IMR-90 (cell line): ENCODE data around the gene ENPP7. TPM values are rescaled to one million over a fixed set of nuclear protein-coding genes. Genes with fewer than 3 reads are reported as not detected.

Experiments used
- ATAC-seq: fragments of 200-7000 bp; cut with Tn5 transposase; 2 replicates; pipeline ENCODE4 v1.9.1; 2020; ENCODE audit warnings: low read depth, mild to moderate bottlenecking, moderate library complexity
- BruUV-seq: library from RNA; stranded (reverse); fragments of 400-500 nt; replicated peaks from 2 replicates; lab custom pipeline; 2021; lab: Mats Ljungman, UMichigan
- CTCF ChIA-PET: fragments of 300-600 bp; formaldehyde crosslinking; extraction: SDS; loops from one replicate; lab custom pipeline; 2021; ENCODE audit warnings: antibody characterized with exemption; lab: Yijun Ruan, JAX
- POLR2A ChIA-PET: fragments of 300-600 bp; sonication (Branson Sonifier 250); formaldehyde crosslinking; loops from one replicate; lab custom pipeline; 2022; ENCODE audit warnings: antibody characterized with exemption; ENCODE audit not compliant: unreplicated experiment; lab: Charles Lee
- DNase-seq: peaks from one replicate; pipeline ENCODE4 v3.0.0; 2013
- H2AFZ ChIP-seq: replicated peaks from 2 replicates; pipeline ENCODE3; 2013; ENCODE audit warnings: low read length, mild to moderate bottlenecking; ENCODE audit not compliant: poor library complexity
- H2AK5ac ChIP-seq: 2 replicates; pipeline ENCODE4 v1.6.1; 2013; ENCODE audit warnings: low read depth, low read length, inconsistent platforms
- H2AK9ac ChIP-seq: replicated peaks from 2 replicates; pipeline ENCODE3; 2013; ENCODE audit warnings: mild to moderate bottlenecking, low read depth, low read length, moderate library complexity; ENCODE audit not compliant: poor library complexity
- H2BK120ac ChIP-seq: 2 replicates; pipeline ENCODE4 v1.6.1; 2013; ENCODE audit warnings: low read depth, low read length, inconsistent platforms
- H2BK15ac ChIP-seq: 3 replicates; pipeline ENCODE4 v1.6.1; 2013; ENCODE audit warnings: low read depth, low read length, inconsistent platforms
- H2BK20ac ChIP-seq: 2 replicates; pipeline ENCODE4 v1.6.1; 2013; ENCODE audit warnings: low read depth, mild to moderate bottlenecking, inconsistent platforms, low read length, moderate library complexity
- H2BK5ac ChIP-seq: 2 replicates; pipeline ENCODE4 v1.6.1; 2013; ENCODE audit warnings: mild to moderate bottlenecking, low read depth, low read length, inconsistent platforms; ENCODE audit not compliant: poor library complexity, severe bottlenecking
- H3K14ac ChIP-seq: replicated peaks from 2 replicates; pipeline ENCODE4 v1.6.1; 2013; ENCODE audit warnings: low read depth, low read length, inconsistent platforms
- H3K18ac ChIP-seq: 2 replicates; pipeline ENCODE4 v1.6.1; 2013; ENCODE audit warnings: low read depth, low read length, control low read depth
- H3K23ac ChIP-seq: 2 replicates; pipeline ENCODE4 v1.6.1; 2013; ENCODE audit warnings: low read depth, low read length, inconsistent platforms
- H3K27ac ChIP-seq: 2 replicates; pipeline ENCODE4 v1.5.1; 2013; ENCODE audit warnings: mild to moderate bottlenecking, control low read depth, low read length; ENCODE audit not compliant: insufficient read depth
- H3K27me3 ChIP-seq: 2 replicates; pipeline ENCODE4 v1.6.1; 2013; ENCODE audit warnings: low read length; ENCODE audit not compliant: control insufficient read depth, insufficient read depth
- H3K36me3 ChIP-seq: 2 replicates; pipeline ENCODE4 v1.6.1; 2013; ENCODE audit warnings: low read length, mixed read lengths; ENCODE audit not compliant: control insufficient read depth, insufficient read depth
- H3K4ac ChIP-seq: 2 replicates; pipeline ENCODE4 v1.6.1; 2013; ENCODE audit warnings: low read depth, low read length, inconsistent platforms
- H3K4me1 ChIP-seq: 2 replicates; pipeline ENCODE4 v1.6.1; 2013; ENCODE audit warnings: low read length, mixed read lengths; ENCODE audit not compliant: control insufficient read depth, insufficient read depth
- H3K4me2 ChIP-seq: 2 replicates; pipeline ENCODE4 v1.6.1; 2013; ENCODE audit warnings: low read depth, mild to moderate bottlenecking, control low read depth, low read length, moderate library complexity
- H3K4me3 ChIP-seq: 2 replicates; pipeline ENCODE4 v1.5.1; 2013; ENCODE audit warnings: low read depth, mild to moderate bottlenecking, control low read depth, low read length, moderate library complexity; ENCODE audit not compliant: insufficient read depth
- H3K56ac ChIP-seq: 2 replicates; pipeline ENCODE4 v1.6.1; 2013; ENCODE audit warnings: low read length, inconsistent platforms; ENCODE audit not compliant: insufficient read depth; ENCODE audit errors: extremely low read depth
- H3K79me1 ChIP-seq, 2 experiments: 2 replicates each; pipeline ENCODE4 v1.6.1; 2013; ENCODE audit warnings: low read length in 2 of 2, inconsistent platforms in 1 of 2, low read depth in 1 of 2
- H3K9ac ChIP-seq: 2 replicates; pipeline ENCODE4 v1.6.1; 2013; ENCODE audit warnings: low read depth, low read length, control low read depth
- H3K9me1 ChIP-seq: 2 replicates; pipeline ENCODE4 v1.6.1; 2013; ENCODE audit warnings: low read length, inconsistent platforms; ENCODE audit not compliant: insufficient read depth
- H3K9me3 ChIP-seq: 2 replicates; pipeline ENCODE4 v1.6.1; 2013; ENCODE audit warnings: low read length; ENCODE audit not compliant: control insufficient read depth, insufficient read depth
- H4K20me1 ChIP-seq: 2 replicates; pipeline ENCODE4 v1.6.1; 2013; ENCODE audit warnings: low read length, inconsistent platforms; ENCODE audit not compliant: insufficient read depth
- H4K5ac ChIP-seq: 2 replicates; pipeline ENCODE4 v1.6.1; 2013; ENCODE audit warnings: mild to moderate bottlenecking, low read depth, low read length, control low read depth
- H4K8ac ChIP-seq, 2 experiments: 2 replicates each; pipeline ENCODE4 v1.6.1; 2013; ENCODE audit warnings: low read depth in 2 of 2, low read length in 2 of 2, control low read depth in 1 of 2, inconsistent platforms in 1 of 2
- H4K91ac ChIP-seq: 2 replicates; pipeline ENCODE4 v1.6.1; 2013; ENCODE audit warnings: low read depth, low read length, inconsistent platforms; ENCODE audit not compliant: insufficient read depth
- BHLHE40 ChIP-seq: fragments of 150-350 bp; IDR thresholded peaks from 2 replicates; pipeline ENCODE4 v1.6.1; 2016; ENCODE audit warnings: mild to moderate bottlenecking, low read depth, low read length
- CEBPB ChIP-seq: IDR thresholded peaks from 2 replicates; pipeline ENCODE4 v1.6.1; 2012; ENCODE audit warnings: low read depth, low read length, improper control_type of control experiment
- MAFK ChIP-seq: IDR thresholded peaks from 2 replicates; pipeline ENCODE4 v1.6.1; 2012; ENCODE audit warnings: low read depth, low read length, improper control_type of control experiment
- POLR2A ChIP-seq: IDR thresholded peaks from 2 replicates; pipeline ENCODE4 v1.6.1; 2012; ENCODE audit warnings: mild to moderate bottlenecking, low read depth, low read length
- RCOR1 ChIP-seq: IDR thresholded peaks from 2 replicates; pipeline ENCODE4 v1.6.1; 2012; ENCODE audit warnings: mild to moderate bottlenecking, low read length, improper control_type of control experiment; ENCODE audit not compliant: insufficient replicate concordance
- SMC3 ChIP-seq: fragments of 150-350 bp; IDR thresholded peaks from 2 replicates; pipeline ENCODE4 v1.6.1; 2016; ENCODE audit warnings: low read depth, mild to moderate bottlenecking, antibody characterized with exemption, low read length, moderate library complexity
- WGBS, 2 experiments: methylation state at CpG; one replicate each; pipeline versions ENCODE4 v1.1.5 to v1.1.7; 2013; ENCODE audit warnings: missing lambda C conversion rate in 2 of 2; ENCODE audit not compliant: insufficient read length in 1 of 2; ENCODE audit errors: extremely low coverage in 2 of 2; 5-methylcytosine and 5-hydroxymethylcytosine counted together
- dilution Hi-C: fragments of 300-500 bp; cut with HindIII; formaldehyde crosslinking; loops from one replicate; pipeline ENCODE4 v1.14.3; 2018; ENCODE audit warnings: low sequenced_read_pairs; ENCODE audit not compliant: unreplicated experiment
- in situ Hi-C: fragments of 300-500 bp; cut with MboI; formaldehyde crosslinking; loops from 3 replicates; pipeline ENCODE4 v1.14.3; 2019; ENCODE audit warnings: low sequenced_read_pairs, inconsistent platforms, mixed read lengths
- intact Hi-C: fragments of 100-400 bp; cut with micrococcal nuclease; formaldehyde crosslinking; loops from 2 replicates; pipeline ENCODE4 v1.10.0; 2022
- polyA plus RNA-seq, 3 experiments: library from polyadenylated mRNA; depleted of rRNA; stranded (reverse); fragments of >200 nt; gene quantifications; 2 replicates each; pipeline ENCODE4 v1.2.3, GENCODE V29; 2012; ENCODE audit warnings: low replicate concordance in 1 of 3
- total RNA-seq: library from RNA; depleted of rRNA; stranded (reverse); fragments of >200 nt; gene quantifications from 2 replicates; pipeline ENCODE4 v1.2.3, GENCODE V29; 2012

ENPP7 gene
- total and polyA plus RNA-seq, 2 of the 4 experiments (the other 2 are of a cell fraction), result not detected

DNA sequence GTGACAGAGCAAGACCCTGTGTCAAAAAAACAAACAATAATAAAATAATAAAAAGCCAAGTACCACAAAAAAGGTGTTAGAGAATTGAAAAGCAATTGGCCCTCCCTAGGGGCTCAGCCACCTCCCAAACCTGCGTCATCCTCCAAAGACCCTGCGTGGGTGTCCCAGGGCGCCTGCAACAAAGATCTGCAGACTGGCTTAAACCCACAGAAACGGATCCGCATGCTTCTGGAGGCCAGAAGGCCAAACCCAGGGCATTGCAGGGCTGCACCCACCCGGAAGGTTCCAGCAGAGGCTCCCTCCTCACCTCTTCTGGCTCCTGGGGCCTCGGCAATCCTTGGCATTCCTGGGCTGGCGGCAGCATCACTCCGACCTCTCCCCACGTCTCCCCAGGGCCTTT is 1.5 kb downstream of the ENPP7 start:
- no peak overlapping the region for H3K23ac ChIP-seq
- H3K4me1 ChIP-seq, result no peaks in the 10 kb centered on the region
- no peak overlapping the region for H2BK120ac ChIP-seq
- H2BK15ac ChIP-seq, result no peak overlapping the region
- no peak for DNase-seq
- H2AK5ac ChIP-seq, result no peak overlapping the region
- no TSS peak for BruUV-seq
- no peak overlapping the region for H4K8ac ChIP-seq
- peaks cover 14% of the 10 kb centered on the region; the same call in 1 of the 2 replicates for H3K27me3 ChIP-seq
- TF ChIP-seq MAFK (no peak), RCOR1 (no peak), POLR2A (no peak), CEBPB (no peak), BHLHE40 (no peak), SMC3 (no peak)
- H3K4me2 ChIP-seq, result no peak overlapping the region
- POLR2A ChIA-PET, result interaction anchor here (0.5 kb wide), 1 partner anchor 101 kb away, joined by 9 read pairs; no protein-coding TSS in a partner anchor
- H3K4ac ChIP-seq, result no peak overlapping the region
- H2AK9ac ChIP-seq, result no peak overlapping the region
- no peak for ATAC-seq
- H3K9ac ChIP-seq, result no peak overlapping the region
- no peak overlapping the region for H4K91ac ChIP-seq
- dilution Hi-C loops (no loop called here), intact Hi-C loops (no loop called here), in situ Hi-C loops (no loop called here)
- H3K36me3 ChIP-seq, result no peaks in the 10 kb centered on the region
- peaks cover 3% of the 10 kb centered on the region; the same call in 1 of the 2 replicates for H3K9me1 ChIP-seq
- no peak overlapping the region for H3K27ac ChIP-seq
- no peak overlapping the region for H3K14ac ChIP-seq
- H2BK20ac ChIP-seq, result no peak overlapping the region
- H3K56ac ChIP-seq, result no peak overlapping the region
- H3K4me3 ChIP-seq, result no peak overlapping the region
- no peak overlapping the region for H2BK5ac ChIP-seq
- H4K5ac ChIP-seq, result no peak overlapping the region
- CTCF ChIA-PET, result no interaction called here
- H3K18ac ChIP-seq, result no peak overlapping the region
- WGBS, 2 experiments, result 80% methylated on average over 2 of the region's 10 CpGs; no CpG with 5 or more reads in 1 of the 2 experiments
- H3K9me3 ChIP-seq, result no peaks in the 10 kb centered on the region
- H3K79me1 ChIP-seq, result no peaks in the 10 kb centered on the region
- no peak overlapping the region for H2AFZ ChIP-seq
- no peaks in the 10 kb centered on the region for H4K20me1 ChIP-seq
